WI38 (cell line): ENCODE data around the gene MRLN.

Experiments used
- H3K4me3 ChIP-seq: 2 replicates; pipeline ENCODE4 v1.5.1; 2011; ENCODE audit warnings: low read depth, mild to moderate bottlenecking, control low read depth, low read length
- TF ChIP-seq, protein P1 (sequence below): IDR thresholded peaks from 2 replicates; pipeline ENCODE4 v1.5.1; 2012; ENCODE audit warnings: low read depth, mild to moderate bottlenecking, control low read depth, low read length

MRLN gene

DNA sequence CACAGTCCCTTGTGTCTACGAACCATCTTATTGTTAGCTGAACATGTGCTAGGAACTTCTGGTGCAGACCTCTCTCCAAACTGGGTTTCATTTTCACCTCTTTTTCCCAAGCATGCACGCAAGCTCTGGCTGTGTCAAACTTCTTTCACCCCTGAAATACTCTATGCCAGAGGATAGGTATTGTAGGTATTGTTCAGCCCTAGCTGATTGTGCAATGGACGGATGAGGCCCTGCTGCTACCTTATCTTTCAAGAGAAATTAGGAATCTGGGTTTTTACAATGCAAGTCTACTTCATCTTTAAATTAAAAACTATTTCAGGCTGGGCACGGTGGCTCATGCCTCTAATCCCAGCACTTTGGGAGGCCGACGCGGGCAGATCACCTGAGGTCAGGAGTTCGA is 28.3 kb upstream of the MRLN start:
- TF ChIP-seq, protein P1, sequence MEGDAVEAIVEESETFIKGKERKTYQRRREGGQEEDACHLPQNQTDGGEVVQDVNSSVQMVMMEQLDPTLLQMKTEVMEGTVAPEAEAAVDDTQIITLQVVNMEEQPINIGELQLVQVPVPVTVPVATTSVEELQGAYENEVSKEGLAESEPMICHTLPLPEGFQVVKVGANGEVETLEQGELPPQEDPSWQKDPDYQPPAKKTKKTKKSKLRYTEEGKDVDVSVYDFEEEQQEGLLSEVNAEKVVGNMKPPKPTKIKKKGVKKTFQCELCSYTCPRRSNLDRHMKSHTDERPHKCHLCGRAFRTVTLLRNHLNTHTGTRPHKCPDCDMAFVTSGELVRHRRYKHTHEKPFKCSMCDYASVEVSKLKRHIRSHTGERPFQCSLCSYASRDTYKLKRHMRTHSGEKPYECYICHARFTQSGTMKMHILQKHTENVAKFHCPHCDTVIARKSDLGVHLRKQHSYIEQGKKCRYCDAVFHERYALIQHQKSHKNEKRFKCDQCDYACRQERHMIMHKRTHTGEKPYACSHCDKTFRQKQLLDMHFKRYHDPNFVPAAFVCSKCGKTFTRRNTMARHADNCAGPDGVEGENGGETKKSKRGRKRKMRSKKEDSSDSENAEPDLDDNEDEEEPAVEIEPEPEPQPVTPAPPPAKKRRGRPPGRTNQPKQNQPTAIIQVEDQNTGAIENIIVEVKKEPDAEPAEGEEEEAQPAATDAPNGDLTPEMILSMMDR = no peak
- H3K4me3 ChIP-seq = no peak overlapping the region

DNA sequence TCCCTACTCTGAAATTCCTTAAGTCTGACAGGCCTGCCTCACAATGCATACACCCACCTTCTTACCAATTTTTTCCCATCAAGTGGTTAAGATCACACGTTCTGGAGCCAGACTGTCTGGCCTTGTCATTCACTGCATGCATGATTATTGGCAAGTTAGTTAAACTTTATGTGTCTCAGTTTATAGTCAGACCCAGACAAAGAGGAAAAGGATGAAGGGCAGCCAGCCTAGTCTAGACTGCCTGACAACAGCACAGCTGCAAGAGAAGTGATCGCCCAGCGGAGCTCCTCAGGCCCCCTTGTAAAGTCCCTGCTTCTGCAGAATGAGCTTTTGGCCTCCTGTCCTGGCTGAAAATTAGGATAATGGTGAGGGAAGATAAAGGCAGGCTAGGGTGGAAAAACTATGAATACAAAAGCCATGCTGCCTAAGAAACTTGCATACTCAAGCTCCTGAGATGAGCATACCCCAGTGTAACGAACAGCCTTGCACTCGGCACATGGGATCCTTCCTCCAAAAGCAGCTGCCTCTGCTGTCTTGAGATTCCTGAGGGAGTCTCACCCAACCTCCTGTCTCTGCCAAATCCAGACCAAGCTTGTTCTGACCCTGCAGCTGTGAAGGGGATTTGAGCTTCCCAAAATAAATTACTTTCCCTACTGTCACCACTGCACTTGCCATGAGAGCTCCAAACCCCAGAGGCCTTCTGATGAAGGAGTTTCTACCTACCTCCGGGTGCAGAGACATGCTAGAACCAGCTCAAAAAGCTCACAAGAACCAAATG is 26.7 kb upstream of the MRLN start:
- TF ChIP-seq, protein P1 = no peak

DNA sequence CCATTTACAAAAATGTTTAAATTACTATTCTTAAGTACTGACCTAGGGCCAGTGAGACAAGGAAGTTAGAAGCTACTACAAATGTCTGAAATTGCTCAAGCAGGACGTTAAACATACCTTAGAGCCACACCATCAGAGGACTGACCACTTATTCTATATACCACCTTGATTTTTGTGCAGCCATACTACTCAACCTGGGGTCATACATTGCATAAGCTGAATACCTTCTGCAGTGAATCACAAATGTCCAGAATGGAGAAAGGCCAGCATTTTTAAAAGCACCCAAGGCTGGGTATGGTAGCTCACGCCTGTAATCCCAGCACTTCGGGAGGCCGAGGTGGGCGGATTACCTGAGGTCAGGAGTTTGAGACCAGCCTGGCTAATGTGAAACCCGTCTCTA is 21.2 kb upstream of the MRLN start:
- TF ChIP-seq, protein P1 = no peak

More for the DNA sequence above, 26.7 kb upstream of the MRLN start:
- H3K4me3 ChIP-seq = no peak overlapping the region

DNA sequence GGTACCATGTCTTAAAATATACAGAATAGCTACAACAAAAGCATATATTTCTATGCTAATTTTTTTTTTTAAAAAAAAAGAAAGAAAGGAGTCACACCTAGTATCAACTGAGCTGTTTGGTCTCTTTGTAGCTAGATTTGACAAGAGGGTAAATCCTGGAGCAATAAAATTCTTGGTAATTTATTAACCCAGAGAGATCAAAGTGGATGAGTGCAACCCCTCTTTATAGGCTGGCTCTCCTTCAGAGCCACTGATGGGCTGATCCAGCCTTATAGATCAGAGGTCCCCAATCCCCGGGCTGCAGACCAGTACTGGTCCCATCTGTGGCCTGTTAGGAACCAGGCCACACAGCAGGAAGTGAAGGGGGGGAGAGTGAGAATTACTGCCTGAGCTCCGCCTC is 19.8 kb upstream of the MRLN start:
- TF ChIP-seq, protein P1 = no peak
- H3K4me3 ChIP-seq = no peak overlapping the region

More for the DNA sequence above, 21.2 kb upstream of the MRLN start:
- no peak overlapping the region for H3K4me3 ChIP-seq

DNA sequence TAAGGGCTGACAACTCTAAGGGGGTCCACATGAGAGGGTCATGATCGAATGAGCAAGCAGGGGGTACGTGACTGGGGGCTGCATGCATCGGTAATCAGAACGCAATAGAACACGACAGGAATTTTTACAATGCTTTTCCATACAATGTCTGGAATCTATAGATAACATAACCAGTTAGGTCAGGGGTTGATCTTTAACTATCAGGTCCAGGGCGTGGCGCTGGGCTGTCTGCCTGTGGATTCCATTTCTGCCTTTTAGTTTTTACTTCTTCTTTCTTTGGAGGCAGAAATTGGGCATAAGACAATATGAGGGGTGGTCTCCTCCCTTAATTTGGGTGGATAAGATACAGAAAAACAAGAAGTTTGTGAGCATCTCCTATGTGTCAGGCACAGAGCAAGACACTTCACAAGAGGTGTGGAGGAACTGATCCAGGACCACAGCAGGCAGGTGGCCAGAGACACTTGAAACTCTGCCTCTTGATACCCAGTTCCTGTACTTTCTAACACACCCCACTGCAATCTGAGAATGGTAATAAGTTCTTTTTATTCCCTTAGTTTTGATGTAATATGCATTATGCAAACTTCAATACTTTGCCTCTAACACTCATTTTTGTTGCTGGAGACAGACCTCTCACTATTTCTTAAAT is 18.0 kb upstream of the MRLN start:
- H3K4me3 ChIP-seq = no peak overlapping the region
- TF ChIP-seq, protein P1 = no peak

DNA sequence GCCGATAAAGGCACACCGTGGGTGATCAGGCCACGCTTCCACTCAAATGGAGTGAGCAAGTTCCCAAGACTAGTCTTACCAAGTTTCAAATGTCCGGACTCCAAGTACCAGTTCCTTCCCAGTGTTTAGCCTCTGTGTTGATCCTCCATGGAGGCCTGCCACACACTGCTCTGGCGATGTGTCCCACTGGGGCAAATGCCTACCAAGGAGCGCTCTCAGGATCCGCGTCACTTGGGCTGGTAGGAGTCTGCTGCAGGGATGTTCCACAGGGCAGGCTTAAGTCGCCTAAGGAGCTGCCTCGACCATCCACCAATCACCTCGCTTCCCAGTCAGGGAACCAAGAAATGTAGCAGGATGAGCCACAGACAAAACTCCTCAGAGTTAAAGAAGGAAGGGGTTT is 17.4 kb upstream of the MRLN start:
- no peak overlapping the region for H3K4me3 ChIP-seq
- TF ChIP-seq, protein P1 = no peak

DNA sequence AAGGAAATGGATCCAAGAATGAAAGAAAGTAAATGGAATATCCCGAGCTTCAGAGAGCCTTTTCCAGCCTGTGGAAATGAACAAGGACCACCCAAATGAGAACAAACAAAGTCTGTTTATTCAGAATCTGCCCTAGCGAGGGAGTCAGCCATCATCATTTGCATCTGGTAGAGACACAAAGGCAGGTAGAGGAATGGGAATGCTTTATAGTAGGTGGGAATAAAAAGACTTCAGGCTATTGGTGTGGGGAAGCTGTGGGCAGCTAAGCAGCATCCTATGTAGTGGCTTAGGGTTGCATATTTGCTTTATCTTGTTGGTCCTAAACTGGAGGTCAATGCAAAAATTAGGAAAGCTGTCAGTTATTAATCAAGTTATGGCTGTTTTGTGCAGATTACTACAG is 9.2 kb upstream of the MRLN start:
- TF ChIP-seq, protein P1 = no peak
- no peak overlapping the region for H3K4me3 ChIP-seq
